Gastroesophageal sphincter (tissue), 3 donors: ENCODE measurements around the gene SCAPER.

Experiments
- CTCF ChIP-seq, 4 experiments: fragments of 200-600 bp in 2 of 4; fragments of 450-650 bp in 2 of 4; sonication (generic) in 1 of 4; IDR thresholded peaks; one replicate each; pipeline ENCODE4 v1.5.1; 2017 to 2019; ENCODE audit warnings: antibody characterized with exemption in 4 of 4, mild to moderate bottlenecking in 2 of 4, moderate library complexity in 2 of 4
- POLR2AphosphoS5 ChIP-seq: sonication (generic); formaldehyde crosslinking; IDR thresholded peaks from one replicate; pipeline ENCODE4 v1.6.1; 2017; ENCODE audit warnings: antibody characterized with exemption

DNA sequence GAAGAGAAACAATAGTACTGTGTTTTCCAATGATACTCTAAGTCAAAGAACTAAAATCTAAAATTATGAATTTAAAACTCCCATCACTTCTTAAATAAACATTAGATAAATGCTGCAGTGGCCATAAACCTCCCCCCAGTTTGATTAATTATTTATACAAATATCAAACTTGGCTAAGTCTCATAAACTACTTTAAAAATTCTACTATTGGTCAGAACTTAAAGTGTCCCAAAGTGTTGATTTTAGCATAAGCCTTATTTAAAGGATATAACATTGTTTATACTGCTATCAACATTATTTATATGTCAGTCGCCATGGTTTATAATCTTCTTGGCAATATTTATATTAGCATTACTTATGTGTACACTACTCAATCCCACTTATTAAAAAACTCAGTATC lies 132.4 kb downstream of the SCAPER start:
- TF ChIP-seq POLR2AphosphoS5 (no peak), CTCF (IDR thresholded peaks at IDR 0.05) (no peak)
